Upper lobe of left lung (tissue), 4 donors: ENCODE data around the gene RPP30.

Experiments
- EP300 ChIP-seq, 4 donors: sonication (generic); formaldehyde crosslinking; IDR thresholded peaks; one replicate each; pipeline ENCODE4 v1.5.1; 2017; ENCODE audit warnings: antibody characterized with exemption in 4 of 4, control low read depth in 2 of 4
- POLR2AphosphoS5 ChIP-seq, 2 donors: sonication (generic); formaldehyde crosslinking; IDR thresholded peaks; one replicate each; pipeline ENCODE4 v1.5.1; 2017; ENCODE audit warnings: antibody characterized with exemption in 2 of 2
- TF ChIP-seq, protein P1 (sequence below), 6 experiments: fragments of 450-650 bp in 4 of 6; fragments of 200-600 bp in 2 of 6; sonication (generic) in 2 of 6; IDR thresholded peaks; one replicate each; pipeline ENCODE4 v1.5.1; 2016 to 2019; ENCODE audit warnings: antibody characterized with exemption in 6 of 6

GRCh38 chr10:90917238-90917967 is 45.6 kb downstream of the RPP30 start:
- TF ChIP-seq, protein P1, sequence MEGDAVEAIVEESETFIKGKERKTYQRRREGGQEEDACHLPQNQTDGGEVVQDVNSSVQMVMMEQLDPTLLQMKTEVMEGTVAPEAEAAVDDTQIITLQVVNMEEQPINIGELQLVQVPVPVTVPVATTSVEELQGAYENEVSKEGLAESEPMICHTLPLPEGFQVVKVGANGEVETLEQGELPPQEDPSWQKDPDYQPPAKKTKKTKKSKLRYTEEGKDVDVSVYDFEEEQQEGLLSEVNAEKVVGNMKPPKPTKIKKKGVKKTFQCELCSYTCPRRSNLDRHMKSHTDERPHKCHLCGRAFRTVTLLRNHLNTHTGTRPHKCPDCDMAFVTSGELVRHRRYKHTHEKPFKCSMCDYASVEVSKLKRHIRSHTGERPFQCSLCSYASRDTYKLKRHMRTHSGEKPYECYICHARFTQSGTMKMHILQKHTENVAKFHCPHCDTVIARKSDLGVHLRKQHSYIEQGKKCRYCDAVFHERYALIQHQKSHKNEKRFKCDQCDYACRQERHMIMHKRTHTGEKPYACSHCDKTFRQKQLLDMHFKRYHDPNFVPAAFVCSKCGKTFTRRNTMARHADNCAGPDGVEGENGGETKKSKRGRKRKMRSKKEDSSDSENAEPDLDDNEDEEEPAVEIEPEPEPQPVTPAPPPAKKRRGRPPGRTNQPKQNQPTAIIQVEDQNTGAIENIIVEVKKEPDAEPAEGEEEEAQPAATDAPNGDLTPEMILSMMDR (IDR thresholded peaks at IDR 0.05): no peak
- no peak for TF ChIP-seq EP300 (IDR thresholded peaks at IDR 0.05)
- TF ChIP-seq POLR2AphosphoS5 (IDR thresholded peaks at IDR 0.05): no peak
